Measurements from ENCODE around the gene CHKA.

Gene CHKA

GRCh38 chr11:68033708-68034045 lies 87.5 kb downstream of the CHKA start:
- peak; percentile 36 for DNase-seq (ENCODE audit: low read depth, low spot score)

- no peak for DNase-seq (ENCODE audit: low read depth, low spot score)
Measured at GRCh38 chr11:68032997-68033707, 88.0 kb downstream of the CHKA start.

GRCh38 chr11:68032003-68032402 lies 89.2 kb downstream of the CHKA start:
- DNase-seq (ENCODE audit: low read depth, low spot score), result no peak

GRCh38 chr11:68031144-68031464 lies 90.1 kb downstream of the CHKA start:
- DNase-seq (ENCODE audit: low read depth, low spot score), result peak; percentile 35

GRCh38 chr11:68030318-68031143 lies 90.7 kb downstream of the CHKA start, which contains the start of gene NDUFS8:
Gene NDUFS8, plus strand, starts transcription at chr11:68030681. Its CDS starts 1,471 bp downstream, at chr11:68032152.
- peak; percentile 99 for DNase-seq (ENCODE audit: low read depth, low spot score)

GRCh38 chr11:68028802-68029545 lies 92.2 kb downstream of the CHKA start:
- no peak for DNase-seq (ENCODE audit: low read depth, low spot score)

- DNase-seq (ENCODE audit: low read depth, low spot score), result no peak
Measured at GRCh38 chr11:68027667-68028066, 93.5 kb downstream of the CHKA start.

GRCh38 chr11:68026391-68027105 lies 94.6 kb downstream of the CHKA start:
- DNase-seq (ENCODE audit: low read depth, low spot score), result no peak

GRCh38 chr11:68025047-68025446 lies 96.1 kb downstream of the CHKA start:
- DNase-seq (ENCODE audit: low read depth, low spot score), result no peak

GRCh38 chr11:68024508-68024907 lies 96.7 kb downstream of the CHKA start:
- DNase-seq (ENCODE audit: low read depth, low spot score), result no peak

GRCh38 chr11:68022531-68022930 lies 98.7 kb downstream of the CHKA start:
- DNase-seq (ENCODE audit: low read depth, low spot score), result no peak

GRCh38 chr11:68021167-68021787 lies 99.9 kb downstream of the CHKA start:
- peak; percentile 69 for DNase-seq (ENCODE audit: low read depth, low spot score)

- peak; percentile 66 for DNase-seq (ENCODE audit: low read depth, low spot score)
Measured at GRCh38 chr11:68020575-68020974, 100.6 kb downstream of the CHKA start.

GRCh38 chr11:68019486-68019885 lies 101.7 kb downstream of the CHKA start:
- no peak for DNase-seq (ENCODE audit: low read depth, low spot score)

GRCh38 chr11:68018730-68019190 lies 102.4 kb downstream of the CHKA start:
- no peak for DNase-seq (ENCODE audit: low read depth, low spot score)

- no peak for DNase-seq (ENCODE audit: low read depth, low spot score)
Measured at GRCh38 chr11:68017980-68018729, 103.0 kb downstream of the CHKA start.

GRCh38 chr11:68016904-68017817 lies 104.0 kb downstream of the CHKA start:
- no peak for DNase-seq (ENCODE audit: low read depth, low spot score)

GRCh38 chr11:68016161-68016903 lies 104.9 kb downstream of the CHKA start:
- DNase-seq (ENCODE audit: low read depth, low spot score), result no peak

- no peak for DNase-seq (ENCODE audit: low read depth, low spot score)
Measured at GRCh38 chr11:68015467-68015866, 105.7 kb downstream of the CHKA start.

Measured in astrocyte of the hippocampus (primary cell).